Skeletal muscle satellite cell (primary cell): ENCODE data around the gene PDCD1LG2.
"Not testable (repeated sequence)": the region's sequence is repeated elsewhere in the genome, so short reads cannot be mapped to it uniquely, and the experiment has no call there.

Experiments
- H3K27me3 ChIP-seq: 2 replicates; pipeline ENCODE4 v1.7.0; 2013; ENCODE audit warnings: low read length; ENCODE audit not compliant: control insufficient read depth, insufficient read depth
- H3K36me3 ChIP-seq: 2 replicates; pipeline ENCODE4 v1.7.0; 2013; ENCODE audit warnings: mild to moderate bottlenecking, control low read depth, low read length; ENCODE audit not compliant: insufficient read depth
- H3K4me1 ChIP-seq: 2 replicates; pipeline ENCODE4 v1.7.0; 2013; ENCODE audit warnings: low read length; ENCODE audit not compliant: control insufficient read depth, insufficient read depth
- H3K4me2 ChIP-seq: 2 replicates; pipeline ENCODE4 v1.7.0; 2013; ENCODE audit warnings: mild to moderate bottlenecking, low read length
- H3K4me3 ChIP-seq: 2 replicates; pipeline ENCODE4 v1.7.0; 2013; ENCODE audit warnings: low read length
- H3K9ac ChIP-seq: 2 replicates; pipeline ENCODE4 v1.7.0; 2013; ENCODE audit warnings: mild to moderate bottlenecking, low read depth, low read length, moderate library complexity
- H3K9me3 ChIP-seq: replicated peaks from 2 replicates; pipeline ENCODE4 v1.7.0; 2013; ENCODE audit warnings: mild to moderate bottlenecking, control low read depth, low read length

PDCD1LG2 gene

GRCh38 chr9:5481322-5482040 lies 28.9 kb upstream of the PDCD1LG2 start:
- no peak overlapping the region for H3K4me2 ChIP-seq
- H3K9me3 ChIP-seq = no peaks in the 10 kb centered on the region
- H3K9ac ChIP-seq = no peak overlapping the region
- H3K4me3 ChIP-seq = no peak overlapping the region
- H3K27me3 ChIP-seq = no peaks in the 10 kb centered on the region
- no peaks in the 10 kb centered on the region for H3K4me1 ChIP-seq
- H3K36me3 ChIP-seq = no peaks in the 10 kb centered on the region

GRCh38 chr9:5482194-5482593 lies 28.1 kb upstream of the PDCD1LG2 start:
- Histone ChIP-seq H3K4me3 (no peak overlapping the region), H3K4me2 (no peak overlapping the region), H3K4me1 (no peaks in the 10 kb centered on the region)

GRCh38 chr9:5483306-5483705 lies 27.0 kb upstream of the PDCD1LG2 start:
- no peak overlapping the region for H3K9ac ChIP-seq
- no peak overlapping the region for H3K4me3 ChIP-seq
- no peaks in the 10 kb centered on the region for H3K9me3 ChIP-seq
- H3K4me2 ChIP-seq = no peak overlapping the region
- no peaks in the 10 kb centered on the region for H3K36me3 ChIP-seq
- no peaks in the 10 kb centered on the region for H3K27me3 ChIP-seq
- H3K4me1 ChIP-seq = no peaks in the 10 kb centered on the region

More at GRCh38 chr9:5482194-5482593, 28.1 kb upstream of the PDCD1LG2 start:
- Histone ChIP-seq H3K36me3 (no peaks in the 10 kb centered on the region), H3K9me3 (no peaks in the 10 kb centered on the region), H3K27me3 (no peaks in the 10 kb centered on the region), H3K9ac (no peak overlapping the region)

- H3K27me3 ChIP-seq = no peaks in the 10 kb centered on the region
- no peak overlapping the region for H3K4me2 ChIP-seq
- no peaks in the 10 kb centered on the region for H3K4me1 ChIP-seq
- H3K9ac ChIP-seq = no peak overlapping the region
- no peaks in the 10 kb centered on the region for H3K36me3 ChIP-seq
- no peak overlapping the region for H3K4me3 ChIP-seq
- no peaks in the 10 kb centered on the region for H3K9me3 ChIP-seq
These were observed 24.8 kb upstream of the PDCD1LG2 start for GRCh38 chr9:5485378-5486085.

- Histone ChIP-seq H3K4me1 (no peaks in the 10 kb centered on the region), H3K4me3 (no peak overlapping the region)
These were observed 23.3 kb upstream of the PDCD1LG2 start for GRCh38 chr9:5486988-5487387.

GRCh38 chr9:5488221-5489008 lies 21.9 kb upstream of the PDCD1LG2 start:
- H3K36me3 ChIP-seq = no peaks in the 10 kb centered on the region
- H3K27me3 ChIP-seq = no peaks in the 10 kb centered on the region
- no peak overlapping the region for H3K9ac ChIP-seq
- H3K4me3 ChIP-seq = no peak overlapping the region
- no peak overlapping the region for H3K4me2 ChIP-seq
- H3K9me3 ChIP-seq = no peaks in the 10 kb centered on the region
- H3K4me1 ChIP-seq = peaks cover 6% of the 10 kb centered on the region

More at GRCh38 chr9:5486988-5487387, 23.3 kb upstream of the PDCD1LG2 start:
- H3K36me3 ChIP-seq = no peaks in the 10 kb centered on the region
- no peaks in the 10 kb centered on the region for H3K27me3 ChIP-seq
- no peak overlapping the region for H3K4me2 ChIP-seq
- H3K9me3 ChIP-seq = no peaks in the 10 kb centered on the region
- no peak overlapping the region for H3K9ac ChIP-seq

GRCh38 chr9:5489630-5490490 lies 20.5 kb upstream of the PDCD1LG2 start:
- Histone ChIP-seq H3K4me1 (peaks cover 17% of the 10 kb centered on the region), H3K27me3 (no peaks in the 10 kb centered on the region), H3K9ac (no peak overlapping the region), H3K4me3 (no peak overlapping the region), H3K9me3 (no peaks in the 10 kb centered on the region), H3K4me2 (no peak overlapping the region), H3K36me3 (no peaks in the 10 kb centered on the region)

GRCh38 chr9:5492965-5493678 lies 17.2 kb upstream of the PDCD1LG2 start:
- no peak overlapping the region for H3K9ac ChIP-seq
- no peak overlapping the region for H3K4me3 ChIP-seq
- peaks cover 17% of the 10 kb centered on the region for H3K4me1 ChIP-seq

GRCh38 chr9:5493679-5494511 lies 16.4 kb upstream of the PDCD1LG2 start:
- Histone ChIP-seq H3K4me1 (peaks cover 17% of the 10 kb centered on the region), H3K9ac (peak overlapping the region; percentile 57), H3K27me3 (no peaks in the 10 kb centered on the region), H3K36me3 (no peaks in the 10 kb centered on the region), H3K9me3 (no peaks in the 10 kb centered on the region), H3K4me3 (peak overlapping the region; percentile 28), H3K4me2 (peak overlapping the region; percentile 64)

More at GRCh38 chr9:5492965-5493678, 17.2 kb upstream of the PDCD1LG2 start:
- Histone ChIP-seq H3K27me3 (no peaks in the 10 kb centered on the region), H3K9me3 (no peaks in the 10 kb centered on the region), H3K36me3 (no peaks in the 10 kb centered on the region), H3K4me2 (peak overlapping the region; percentile 64)

GRCh38 chr9:5494765-5495164 lies 15.6 kb upstream of the PDCD1LG2 start:
- not testable (repeated sequence) for H3K4me3 ChIP-seq, H3K4me2 ChIP-seq, H3K9me3 ChIP-seq, H3K27me3 ChIP-seq, H3K36me3 ChIP-seq, H3K9ac ChIP-seq
- peaks cover 19% of the 10 kb centered on the region for H3K4me1 ChIP-seq
